ENCODE measurements around the gene CARD18.
"Not testable (repeated sequence)": the region's sequence is repeated elsewhere in the genome, so short reads cannot be mapped to it uniquely, and the experiment has no call there.

The CARD18 gene

GRCh38 chr11:105132716-105133511, 6.7 kb downstream of the CARD18 start:
- DNase-seq, result no peak

GRCh38 chr11:105130189-105130813, 9.3 kb downstream of the CARD18 start:
- no peak for DNase-seq

GRCh38 chr11:105124756-105125155, 14.8 kb downstream of the CARD18 start:
- DNase-seq, result no peak

GRCh38 chr11:105111145-105111944, 28.2 kb downstream of the CARD18 start:
- DNase-seq, result no peak

- no peak for DNase-seq
These were observed 28.9 kb downstream of the CARD18 start for GRCh38 chr11:105110688-105111030.

- no peak for DNase-seq
These were observed 29.5 kb downstream of the CARD18 start for GRCh38 chr11:105109855-105110687.

- no peak for DNase-seq
These were observed 30.2 kb downstream of the CARD18 start for GRCh38 chr11:105109321-105109720.

- DNase-seq, result no peak
These were observed 31.3 kb downstream of the CARD18 start for GRCh38 chr11:105108247-105108646.

- not testable (repeated sequence) for DNase-seq
These were observed 32.2 kb downstream of the CARD18 start for GRCh38 chr11:105107226-105107825.

GRCh38 chr11:105106140-105106539, 33.4 kb downstream of the CARD18 start:
- DNase-seq, result no peak

- DNase-seq, result no peak
These were observed 35.3 kb downstream of the CARD18 start for GRCh38 chr11:105104292-105104691.

- DNase-seq, result no peak
These were observed 36.2 kb downstream of the CARD18 start for GRCh38 chr11:105103336-105103735.

- DNase-seq, result not testable (repeated sequence)
These were observed 37.4 kb downstream of the CARD18 start for GRCh38 chr11:105102079-105102581.

GRCh38 chr11:105100981-105101630, 38.5 kb downstream of the CARD18 start:
- no peak for DNase-seq

- DNase-seq, result no peak
These were observed 39.4 kb downstream of the CARD18 start for GRCh38 chr11:105100206-105100605.

- not testable (repeated sequence) for DNase-seq
These were observed 40.0 kb downstream of the CARD18 start for GRCh38 chr11:105099594-105099993.

GRCh38 chr11:105092256-105093239, 47.0 kb downstream of the CARD18 start:
- no peak for DNase-seq
